Measurements from ENCODE around the gene CHI3L2.

DNA sequence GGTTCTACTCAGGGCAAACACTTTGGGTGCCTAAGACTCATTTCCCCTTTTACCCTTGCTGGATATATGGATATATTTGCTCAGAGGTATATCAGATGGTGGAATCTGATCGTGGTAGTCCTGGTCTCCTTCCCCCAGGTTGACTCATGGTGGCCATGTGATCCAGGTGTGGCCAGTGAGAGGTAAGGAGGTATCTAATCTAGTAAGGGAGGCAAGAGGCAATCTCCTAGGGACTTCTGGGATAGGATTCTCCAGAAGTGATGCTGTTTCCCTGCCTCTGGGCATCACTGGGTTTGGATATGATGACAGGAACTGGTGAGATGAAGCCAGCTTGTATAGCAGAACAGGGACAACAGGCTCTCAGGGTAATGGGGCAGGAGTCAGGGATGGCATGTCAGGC is 18.6 kb upstream of the CHI3L2 start:
- no peak for TF ChIP-seq ZFX (IDR thresholded peaks at IDR 0.05)
- TF ChIP-seq, protein P1, sequence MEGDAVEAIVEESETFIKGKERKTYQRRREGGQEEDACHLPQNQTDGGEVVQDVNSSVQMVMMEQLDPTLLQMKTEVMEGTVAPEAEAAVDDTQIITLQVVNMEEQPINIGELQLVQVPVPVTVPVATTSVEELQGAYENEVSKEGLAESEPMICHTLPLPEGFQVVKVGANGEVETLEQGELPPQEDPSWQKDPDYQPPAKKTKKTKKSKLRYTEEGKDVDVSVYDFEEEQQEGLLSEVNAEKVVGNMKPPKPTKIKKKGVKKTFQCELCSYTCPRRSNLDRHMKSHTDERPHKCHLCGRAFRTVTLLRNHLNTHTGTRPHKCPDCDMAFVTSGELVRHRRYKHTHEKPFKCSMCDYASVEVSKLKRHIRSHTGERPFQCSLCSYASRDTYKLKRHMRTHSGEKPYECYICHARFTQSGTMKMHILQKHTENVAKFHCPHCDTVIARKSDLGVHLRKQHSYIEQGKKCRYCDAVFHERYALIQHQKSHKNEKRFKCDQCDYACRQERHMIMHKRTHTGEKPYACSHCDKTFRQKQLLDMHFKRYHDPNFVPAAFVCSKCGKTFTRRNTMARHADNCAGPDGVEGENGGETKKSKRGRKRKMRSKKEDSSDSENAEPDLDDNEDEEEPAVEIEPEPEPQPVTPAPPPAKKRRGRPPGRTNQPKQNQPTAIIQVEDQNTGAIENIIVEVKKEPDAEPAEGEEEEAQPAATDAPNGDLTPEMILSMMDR (conservative IDR thresholded peaks at IDR 0.05), result no peak
